NCI-H774 (cell line): ENCODE results near the gene NCK1.
A peak's percentile ranks its signal among the peaks of the same experiment; 100 is the strongest.
"Not testable (repeated sequence)": the region's sequence is repeated elsewhere in the genome, so short reads cannot be mapped to it uniquely, and the experiment has no call there.

Experiments used
- DNase-seq: peaks from one replicate; lab custom pipeline; 2025; lab: John Stamatoyannopoulos, UW

NCK1 gene

GRCh38 chr3:136987398-136987980, 125.5 kb downstream of the NCK1 start:
- not testable (repeated sequence) for DNase-seq

GRCh38 chr3:136988651-136989050, 126.6 kb downstream of the NCK1 start:
- no peak for DNase-seq

GRCh38 chr3:136989781-136990524, 127.9 kb downstream of the NCK1 start:
- no peak for DNase-seq

GRCh38 chr3:136990826-136991225, 128.8 kb downstream of the NCK1 start:
- DNase-seq, result no peak

- DNase-seq, result no peak
Observed at GRCh38 chr3:136992115-136992514, 130.1 kb downstream of the NCK1 start.

GRCh38 chr3:136994772-136995516, 132.9 kb downstream of the NCK1 start:
- peak; percentile 63 for DNase-seq

GRCh38 chr3:136995652-136996051, 133.6 kb downstream of the NCK1 start:
- no peak for DNase-seq
